ENCODE results near the gene PRKAB2. TPM values are rescaled to one million over a fixed set of nuclear protein-coding genes. Genes with fewer than 3 reads are reported as not detected.
A peak's percentile ranks its signal among the peaks of the same experiment; 100 is the strongest.
"Not testable (repeated sequence)": the region's sequence is repeated elsewhere in the genome, so short reads cannot be mapped to it uniquely, and the experiment has no call there.

PRKAB2 gene
- total RNA-seq, 6 experiments from 2014 or later = 8.7 to 13.2 (median 11.5) TPM

DNA sequence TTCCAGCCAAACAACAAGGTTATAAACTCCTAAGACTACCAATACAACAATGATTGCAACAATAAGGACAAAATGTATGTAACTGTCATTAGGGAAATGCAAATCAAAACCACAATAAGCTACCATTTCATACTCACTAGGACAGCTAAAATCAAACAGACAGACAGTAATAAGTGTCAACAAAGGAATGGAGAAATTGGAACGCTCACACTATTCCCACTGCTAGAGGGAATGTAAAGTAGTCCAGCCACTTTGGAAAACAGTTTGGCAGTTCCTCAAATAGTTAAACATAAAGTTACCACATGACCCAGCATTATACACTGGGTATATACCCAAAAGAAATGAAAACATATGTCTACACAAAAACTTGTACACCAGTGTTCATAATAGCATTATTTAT is 9.3 kb downstream of the PRKAB2 start:
- TF ChIP-seq CTCF (IDR thresholded peaks at IDR 0.05) = no peak
- peaks cover 50% of the 10 kb centered on the region for H3K36me3 Mint-ChIP-seq (ENCODE audit: low read depth)
- no peak overlapping the region for H3K27ac Mint-ChIP-seq
- peaks cover 34% of the 10 kb centered on the region for H3K4me1 Mint-ChIP-seq (ENCODE audit: low read depth)
- no peak for DNase-seq
- no peaks in the 10 kb centered on the region for H3K27me3 Mint-ChIP-seq (ENCODE audit: insufficient read depth)
- no peak overlapping the region for H3K4me3 Mint-ChIP-seq
- no peaks in the 10 kb centered on the region for H3K9me3 Mint-ChIP-seq

DNA sequence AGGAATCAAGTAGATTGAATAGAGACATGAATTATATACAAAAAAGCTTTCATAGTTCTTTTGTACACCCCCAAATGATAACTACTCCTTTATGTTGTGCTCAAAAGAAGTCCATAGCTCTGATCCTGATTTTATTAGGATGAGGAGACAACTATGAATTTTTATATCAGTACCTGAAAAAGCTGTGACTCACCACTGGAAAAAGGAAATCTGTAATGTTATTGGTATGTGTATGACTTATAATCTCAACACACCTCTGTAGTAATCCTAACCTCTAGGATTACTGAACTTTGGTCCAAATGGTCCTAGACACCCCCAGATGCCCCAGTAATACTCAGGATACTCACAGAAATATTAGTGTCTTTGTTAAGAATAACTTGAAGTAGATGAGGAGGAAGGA is 10.2 kb downstream of the PRKAB2 start:
- H3K27me3 Mint-ChIP-seq (ENCODE audit: insufficient read depth) = no peaks in the 10 kb centered on the region
- H3K4me1 Mint-ChIP-seq (ENCODE audit: low read depth) = peaks cover 28% of the 10 kb centered on the region
- no peak overlapping the region for H3K4me3 Mint-ChIP-seq
- H3K9me3 Mint-ChIP-seq = no peaks in the 10 kb centered on the region
- no peak for TF ChIP-seq CTCF (IDR thresholded peaks at IDR 0.05)
- no peak for DNase-seq
- peaks cover 56% of the 10 kb centered on the region for H3K36me3 Mint-ChIP-seq (ENCODE audit: low read depth)
- H3K27ac Mint-ChIP-seq = peak overlapping the region; percentile 16; the same call in 1 of the 2 replicates

DNA sequence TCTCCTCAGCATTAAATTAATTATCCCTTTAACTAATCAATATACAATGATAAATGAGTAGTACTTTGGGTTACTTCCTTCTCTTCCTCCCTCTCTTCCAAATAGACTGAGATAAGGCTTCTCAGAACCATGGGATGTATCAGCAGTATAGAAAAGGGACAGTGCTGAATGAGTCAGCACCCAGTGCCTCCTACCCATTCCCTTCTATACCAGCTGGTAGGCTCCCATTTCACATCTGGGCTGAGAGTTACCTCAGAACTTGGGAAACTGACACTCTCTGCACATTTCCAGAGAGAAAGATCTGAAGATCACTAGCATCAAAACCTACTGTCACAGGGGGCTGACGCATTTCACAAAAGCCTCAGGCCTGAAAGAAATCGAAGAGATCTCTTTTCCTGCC is 15.2 kb downstream of the PRKAB2 start:
- not testable (repeated sequence) for H3K9me3 Mint-ChIP-seq; H3K4me3 Mint-ChIP-seq; DNase-seq; H3K27ac Mint-ChIP-seq; H3K27me3 Mint-ChIP-seq (ENCODE audit: insufficient read depth); H3K4me1 Mint-ChIP-seq (ENCODE audit: low read depth)
- H3K36me3 Mint-ChIP-seq (ENCODE audit: low read depth) = peaks cover 57% of the 10 kb centered on the region

- Mint-ChIP-seq H3K4me1 (ENCODE audit: low read depth) (0 out of 2 replicates have a peak, but pooled peaks cover 5% of the 10 kb centered on the region), H3K36me3 (ENCODE audit: low read depth) (peaks cover 55% of the 10 kb centered on the region), H3K9me3 (no peaks in the 10 kb centered on the region), H3K4me3 (no peak overlapping the region), H3K27me3 (ENCODE audit: insufficient read depth) (no peaks in the 10 kb centered on the region), H3K27ac (no peak overlapping the region)
- DNase-seq = no peak
- TF ChIP-seq CTCF (IDR thresholded peaks at IDR 0.05) = no peak
These were observed 15.6 kb downstream of the PRKAB2 start for GRCh38 chr1:147156642-147157041.

DNA sequence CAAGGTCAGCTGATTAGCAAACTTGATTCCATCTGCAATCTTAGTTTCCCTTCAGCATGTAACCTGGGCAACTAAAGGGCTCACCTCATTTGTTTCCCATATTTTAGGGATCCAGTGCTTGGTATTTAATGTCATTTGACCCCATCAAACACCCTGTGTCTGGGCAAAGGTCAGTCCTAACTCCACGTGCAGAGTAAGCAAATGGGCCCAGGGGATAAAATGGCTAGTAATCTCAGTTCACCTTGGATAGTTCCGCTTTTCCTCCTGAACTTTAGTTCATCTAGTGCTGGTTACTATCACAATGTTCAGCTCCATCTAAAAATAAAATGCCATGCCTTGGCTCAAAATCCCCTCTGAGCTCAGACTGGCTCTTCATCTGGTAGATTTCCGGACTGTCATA is 19.5 kb downstream of the PRKAB2 start:
- no peak overlapping the region for H3K4me3 Mint-ChIP-seq
- no peak for DNase-seq
- H3K4me1 Mint-ChIP-seq (ENCODE audit: low read depth) = 0 out of 2 replicates have a peak, but pooled peaks cover 5% of the 10 kb centered on the region
- H3K27me3 Mint-ChIP-seq (ENCODE audit: insufficient read depth) = no peaks in the 10 kb centered on the region
- H3K36me3 Mint-ChIP-seq (ENCODE audit: low read depth) = peaks cover 28% of the 10 kb centered on the region
- no peak overlapping the region for H3K27ac Mint-ChIP-seq
- TF ChIP-seq CTCF (IDR thresholded peaks at IDR 0.05) = no peak
- no peaks in the 10 kb centered on the region for H3K9me3 Mint-ChIP-seq

DNA sequence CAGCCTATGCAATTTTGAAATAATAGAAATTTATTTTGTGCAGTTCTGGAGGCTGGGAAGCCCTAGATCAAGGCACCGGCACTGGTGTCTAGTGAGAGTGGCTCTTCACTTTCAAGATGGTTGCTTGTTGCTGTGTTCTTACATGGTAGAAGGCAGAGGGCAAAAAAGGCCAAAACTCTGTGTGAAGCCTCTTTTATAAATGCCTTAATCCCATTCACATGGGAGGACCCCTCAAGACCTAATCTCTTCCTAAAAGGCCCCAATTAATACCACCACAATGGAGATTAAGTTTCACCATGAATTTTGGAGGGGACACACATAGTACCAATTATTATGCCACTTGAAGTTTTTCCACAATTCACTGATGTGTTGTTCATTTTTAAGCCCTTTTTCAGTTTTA is 21.0 kb downstream of the PRKAB2 start:
- no peak overlapping the region for H3K27ac Mint-ChIP-seq
- no peak for TF ChIP-seq CTCF (IDR thresholded peaks at IDR 0.05)
- DNase-seq = no peak
- H3K4me3 Mint-ChIP-seq = no peak overlapping the region
- H3K27me3 Mint-ChIP-seq (ENCODE audit: insufficient read depth) = no peaks in the 10 kb centered on the region
- H3K36me3 Mint-ChIP-seq (ENCODE audit: low read depth) = peaks cover 19% of the 10 kb centered on the region
- H3K4me1 Mint-ChIP-seq (ENCODE audit: low read depth) = no peaks in the 10 kb centered on the region
- no peaks in the 10 kb centered on the region for H3K9me3 Mint-ChIP-seq

All from HFFc6 (cell line).